BJ (cell line): ENCODE data around the gene TPI1. TPM values are rescaled to one million over a fixed set of nuclear protein-coding genes. Genes with fewer than 3 reads are reported as not detected.

ENCODE experiments used
- CTCF ChIA-PET: fragments of 350-600 bp; formaldehyde crosslinking; extraction: SDS; loops from one replicate; lab custom pipeline; 2021; ENCODE audit warnings: antibody characterized with exemption, inconsistent platforms; lab: Yijun Ruan, JAX
- POLR2A ChIA-PET: fragments of 300-600 bp; sonication (Branson Sonifier 250); formaldehyde crosslinking; extraction: SDS; loops from one replicate; lab custom pipeline; 2021; ENCODE audit warnings: antibody characterized with exemption; lab: Charles Lee
- DNase-seq: peaks from one replicate; pipeline ENCODE4 v3.0.0-alpha.2; 2011; ENCODE audit warnings: low read depth
- H3K27me3 ChIP-seq: 2 replicates; pipeline ENCODE4 v1.6.0; 2011; ENCODE audit warnings: low read length; ENCODE audit not compliant: control insufficient read depth, insufficient read depth
- H3K36me3 ChIP-seq: 2 replicates; pipeline ENCODE4 v1.5.1; 2011; ENCODE audit warnings: low read length; ENCODE audit not compliant: control insufficient read depth, insufficient read depth
- H3K4me3 ChIP-seq: 2 replicates; pipeline ENCODE4 v1.5.1; 2011; ENCODE audit warnings: low read depth, mild to moderate bottlenecking, control low read depth, low read length
- polyA plus RNA-seq: library from polyadenylated mRNA; depleted of rRNA; stranded (reverse); fragments of >200 nt; gene quantifications from 2 replicates; pipeline ENCODE4 v1.2.3, GENCODE V29; 2011
- TF ChIP-seq, protein P1 (sequence below): IDR thresholded peaks from 2 replicates; pipeline ENCODE4 v1.5.1; 2011; ENCODE audit warnings: low read depth, mild to moderate bottlenecking, control low read depth, inconsistent platforms, low read length, moderate library complexity; ENCODE audit not compliant: insufficient read depth

The TPI1 gene
- polyA plus RNA-seq, 1 experiment: 2,656 TPM

GRCh38 chr12:6828781-6829535, 38.4 kb upstream of the TPI1 start:
- peak overlapping the region; percentile 93 for H3K4me3 ChIP-seq
- H3K36me3 ChIP-seq: peaks cover 21% of the 10 kb centered on the region
- TF ChIP-seq, protein P1, sequence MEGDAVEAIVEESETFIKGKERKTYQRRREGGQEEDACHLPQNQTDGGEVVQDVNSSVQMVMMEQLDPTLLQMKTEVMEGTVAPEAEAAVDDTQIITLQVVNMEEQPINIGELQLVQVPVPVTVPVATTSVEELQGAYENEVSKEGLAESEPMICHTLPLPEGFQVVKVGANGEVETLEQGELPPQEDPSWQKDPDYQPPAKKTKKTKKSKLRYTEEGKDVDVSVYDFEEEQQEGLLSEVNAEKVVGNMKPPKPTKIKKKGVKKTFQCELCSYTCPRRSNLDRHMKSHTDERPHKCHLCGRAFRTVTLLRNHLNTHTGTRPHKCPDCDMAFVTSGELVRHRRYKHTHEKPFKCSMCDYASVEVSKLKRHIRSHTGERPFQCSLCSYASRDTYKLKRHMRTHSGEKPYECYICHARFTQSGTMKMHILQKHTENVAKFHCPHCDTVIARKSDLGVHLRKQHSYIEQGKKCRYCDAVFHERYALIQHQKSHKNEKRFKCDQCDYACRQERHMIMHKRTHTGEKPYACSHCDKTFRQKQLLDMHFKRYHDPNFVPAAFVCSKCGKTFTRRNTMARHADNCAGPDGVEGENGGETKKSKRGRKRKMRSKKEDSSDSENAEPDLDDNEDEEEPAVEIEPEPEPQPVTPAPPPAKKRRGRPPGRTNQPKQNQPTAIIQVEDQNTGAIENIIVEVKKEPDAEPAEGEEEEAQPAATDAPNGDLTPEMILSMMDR: no peak
- DNase-seq: no peak
- H3K27me3 ChIP-seq: no peaks in the 10 kb centered on the region
- CTCF ChIA-PET: interaction anchor here (0.8 to 12.9 kb wide), 9 partner anchors 10 to 209 kb away, joined by 3 to 92 read pairs (median 4); partner anchors contain the start of genes CDCA3, MLF2 and USP5
- POLR2A ChIA-PET: interaction anchor here (1.0 kb wide), 1 partner anchor 140 kb away, joined by 4 read pairs; the partner anchor contains the start of gene ZNF384

DNA sequence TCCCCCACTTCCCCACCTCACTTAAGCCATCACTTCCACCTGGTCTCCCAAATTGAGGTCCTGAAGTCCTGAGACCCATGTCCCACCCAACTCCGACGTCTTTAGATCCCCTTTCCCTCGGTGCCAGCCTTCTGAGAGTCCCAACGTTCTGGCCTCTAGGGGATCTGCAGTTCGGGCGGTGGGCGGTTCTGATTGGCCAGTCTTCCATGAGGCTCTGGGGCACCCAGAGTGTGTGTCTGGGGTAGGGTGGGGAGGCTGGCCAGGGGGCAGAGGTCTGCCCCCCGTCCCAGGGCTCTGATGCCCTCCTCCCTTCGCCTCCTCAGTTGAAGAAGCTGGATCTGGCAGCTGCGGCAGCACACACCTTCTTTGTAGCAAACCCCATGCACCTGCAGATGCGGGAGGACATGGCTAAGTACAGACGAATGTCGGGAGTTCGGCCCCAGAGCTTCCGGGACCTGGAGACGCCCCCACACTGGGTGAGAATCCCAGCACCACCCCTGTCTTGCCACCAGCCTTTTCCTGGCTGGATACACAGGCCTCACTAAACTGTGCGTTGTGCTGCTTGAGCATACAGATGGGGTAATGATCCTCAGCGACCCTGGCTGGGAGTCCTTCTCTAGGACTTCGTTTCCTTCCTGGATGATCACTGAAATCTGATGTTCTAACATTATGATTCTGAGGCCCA, 37.7 kb upstream of the TPI1 start:
- TF ChIP-seq, protein P1: peak; percentile 41
- DNase-seq: no peak
- Histone ChIP-seq H3K27me3 (no peaks in the 10 kb centered on the region), H3K36me3 (peaks cover 22% of the 10 kb centered on the region), H3K4me3 (peak overlapping the region; percentile 93)
- POLR2A ChIA-PET: no interaction called here
- CTCF ChIA-PET: interaction anchor here (0.8 to 12.9 kb wide), 7 partner anchors 10 to 210 kb away, joined by 3 to 92 read pairs (median 4); partner anchors contain the start of genes CDCA3, MLF2 and USP5

DNA sequence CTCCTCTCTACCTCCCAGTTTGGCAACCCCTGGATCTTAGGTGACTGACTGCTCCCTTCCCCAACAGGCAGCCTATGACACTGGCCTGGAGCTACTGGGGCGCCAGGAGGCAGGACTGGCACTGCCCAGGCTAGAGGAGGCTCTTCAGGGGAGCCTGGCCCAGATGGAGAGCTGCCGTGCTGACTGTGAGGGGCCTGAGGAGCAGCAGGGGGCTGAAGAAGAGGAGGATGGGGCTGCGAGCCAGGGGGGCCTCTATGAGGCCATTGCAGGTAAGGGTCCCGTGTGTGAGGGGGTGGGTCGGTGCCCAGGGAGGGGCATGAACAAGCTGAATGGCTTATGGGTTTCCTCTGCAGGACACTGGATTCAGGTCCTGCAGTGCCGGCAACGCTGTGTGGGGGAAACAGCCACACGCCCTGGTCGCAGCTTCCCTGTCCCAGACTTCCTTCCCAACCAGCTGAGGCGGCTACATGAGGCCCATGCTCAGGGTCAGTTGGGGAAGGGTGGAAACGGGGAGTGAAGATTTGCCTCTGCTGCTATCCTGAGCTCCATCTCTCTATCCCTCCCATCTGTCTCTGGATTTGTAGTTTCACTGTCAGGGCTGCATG, 36.9 kb upstream of the TPI1 start:
- TF ChIP-seq, protein P1: no peak
- Histone ChIP-seq H3K27me3 (no peaks in the 10 kb centered on the region), H3K36me3 (peaks cover 22% of the 10 kb centered on the region), H3K4me3 (no peak overlapping the region; the same call in 1 of the 2 replicates)
- DNase-seq: no peak
- ChIA-PET CTCF (interaction anchor here (0.9 to 12.9 kb wide), 6 partner anchors 9 to 94 kb away, joined by 3 to 92 read pairs (median 4); partner anchors contain the start of genes GPR162 and MLF2), POLR2A (interaction anchor here (0.9 kb wide), 1 partner anchor 21 kb away, joined by 4 read pairs; the partner anchor contains the start of gene USP5)

DNA sequence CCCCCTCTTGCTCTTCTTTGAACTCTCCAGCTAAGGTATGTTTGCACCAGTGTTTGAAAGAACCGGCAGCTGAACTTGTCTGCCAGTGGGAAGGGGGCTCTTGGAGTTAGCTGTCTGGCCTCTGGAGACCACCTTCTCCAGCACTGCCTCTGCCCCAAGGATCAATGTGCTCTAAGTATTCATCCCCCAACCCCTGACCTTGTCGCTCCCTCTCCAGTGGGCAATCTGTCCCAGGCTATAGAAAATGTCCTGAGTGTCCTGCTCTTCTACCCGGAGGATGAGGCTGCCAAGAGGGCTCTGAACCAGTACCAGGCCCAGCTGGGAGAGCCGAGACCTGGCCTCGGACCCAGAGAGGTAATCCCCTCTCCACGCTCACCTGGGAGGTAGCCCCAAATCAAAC, 36.3 kb upstream of the TPI1 start:
- no peaks in the 10 kb centered on the region for H3K27me3 ChIP-seq
- no peak overlapping the region for H3K4me3 ChIP-seq
- H3K36me3 ChIP-seq: peaks cover 22% of the 10 kb centered on the region
- TF ChIP-seq, protein P1: no peak
- DNase-seq: no peak
- POLR2A ChIA-PET: interaction anchor here (0.9 kb wide), 1 partner anchor 21 kb away, joined by 4 read pairs; the partner anchor contains the start of gene USP5
- CTCF ChIA-PET: interaction anchor here (0.9 to 12.9 kb wide), 4 partner anchors 10 to 94 kb away, joined by 3 to 92 read pairs (median 4); partner anchors contain the start of genes GPR162 and MLF2
